GM23338 (cell line): ENCODE results near the gene PAM. TPM values are rescaled to one million over a fixed set of nuclear protein-coding genes. Genes with fewer than 3 reads are reported as not detected.

Experiments used
- ATAC-seq: fragments of 200-7000 bp; cut with Tn5 transposase; 3 replicates; pipeline ENCODE4 v1.9.1; 2020
- DNase-seq: peaks from one replicate; pipeline ENCODE4 v3.0.0-alpha.2; 2015; ENCODE audit warnings: low spot score
- H2AFZ ChIP-seq: fragments of 200-600 bp; sonication (generic); 2 replicates; pipeline ENCODE4 v1.8.0; 2016; ENCODE audit warnings: antibody characterized with exemption, mild to moderate bottlenecking, moderate library complexity
- H3F3A ChIP-seq: fragments of 200-600 bp; sonication (generic); replicated peaks from 2 replicates; pipeline ENCODE4 v1.8.0; 2017; ENCODE audit warnings: antibody characterized with exemption, mixed run types, low read depth
- H3K27ac ChIP-seq: fragments of 200-600 bp; sonication (generic); 2 replicates; pipeline ENCODE4 v1.6.1; 2016; ENCODE audit warnings: low read depth
- H3K27me3 ChIP-seq: fragments of 200-600 bp; sonication (generic); 2 replicates; pipeline ENCODE4 v1.8.0; 2016; ENCODE audit warnings: mild to moderate bottlenecking, mixed run types, moderate library complexity; ENCODE audit not compliant: insufficient read depth
- H3K36me3 ChIP-seq: fragments of 200-600 bp; sonication (generic); 2 replicates; pipeline ENCODE4 v1.8.0; 2016; ENCODE audit warnings: mild to moderate bottlenecking; ENCODE audit not compliant: insufficient read depth
- H3K4me1 ChIP-seq: fragments of 200-600 bp; sonication (generic); 2 replicates; pipeline ENCODE4 v1.8.0; 2016; ENCODE audit warnings: mild to moderate bottlenecking, moderate library complexity; ENCODE audit not compliant: insufficient read depth
- H3K4me2 ChIP-seq: fragments of 200-600 bp; sonication (generic); 2 replicates; pipeline ENCODE4 v1.7.1; 2017; ENCODE audit warnings: mixed run types
- H3K4me3 ChIP-seq: fragments of 200-600 bp; sonication (generic); 2 replicates; pipeline ENCODE4 v1.6.1; 2016; ENCODE audit warnings: mixed run types
- H3K79me2 ChIP-seq: fragments of 200-600 bp; sonication (generic); replicated peaks from 2 replicates; pipeline ENCODE4 v1.8.0; 2017; ENCODE audit warnings: mild to moderate bottlenecking; ENCODE audit not compliant: insufficient read depth
- H3K9me2 ChIP-seq: fragments of 200-600 bp; sonication (generic); 2 replicates; pipeline ENCODE4 v1.8.0; 2017; ENCODE audit not compliant: insufficient read depth
- H4K20me1 ChIP-seq: fragments of 200-600 bp; sonication (generic); replicated peaks from 2 replicates; pipeline ENCODE4 v1.8.0; 2017; ENCODE audit warnings: mild to moderate bottlenecking; ENCODE audit not compliant: insufficient read depth
- H3K27ac Mint-ChIP-seq: 2 replicates; pipeline ENCODE4 v1.8.0; 2020; ENCODE audit warnings: inconsistent platforms, mild to moderate bottlenecking, moderate library complexity, mixed read lengths
- H3K27me3 Mint-ChIP-seq: 3 replicates; pipeline ENCODE4 v1.8.0; 2022; ENCODE audit warnings: low read depth, mild to moderate bottlenecking, moderate library complexity, mixed read lengths, inconsistent platforms; ENCODE audit not compliant: insufficient read depth, poor library complexity
- H3K36me3 Mint-ChIP-seq: 3 replicates; pipeline ENCODE4 v1.8.0; 2021; ENCODE audit warnings: low read depth, mild to moderate bottlenecking, inconsistent platforms, moderate library complexity, mixed read lengths
- H3K4me1 Mint-ChIP-seq: 3 replicates; pipeline ENCODE4 v1.8.0; 2020; ENCODE audit warnings: mild to moderate bottlenecking, inconsistent platforms, mixed read lengths
- H3K4me3 Mint-ChIP-seq: 3 replicates; pipeline ENCODE4 v1.8.0; 2021; ENCODE audit warnings: moderate library complexity, mild to moderate bottlenecking, inconsistent platforms, mixed read lengths
- H3K9me3 Mint-ChIP-seq: 3 replicates; pipeline ENCODE4 v1.8.0; 2020; ENCODE audit warnings: moderate library complexity, mild to moderate bottlenecking, inconsistent platforms, mixed read lengths
- CREB1 ChIP-seq: fragments of 250-450 bp; sonication (Bioruptor Pico); IDR thresholded peaks from 2 replicates; pipeline ENCODE4 v1.5.0; 2020; ENCODE audit warnings: low read depth, mild to moderate bottlenecking, moderate library complexity
- EZH2 ChIP-seq: fragments of 200-600 bp; sonication (generic); IDR thresholded peaks from one replicate; pipeline ENCODE4 v1.8.0; 2017; ENCODE audit warnings: antibody characterized with exemption, mild to moderate bottlenecking, low read depth; ENCODE audit not compliant: unreplicated experiment
- EZH2phosphoT487 ChIP-seq: fragments of 200-600 bp; sonication (generic); IDR thresholded peaks from one replicate; pipeline ENCODE4 v1.8.1; 2018; ENCODE audit warnings: antibody characterized with exemption; ENCODE audit not compliant: unreplicated experiment
- JUNB ChIP-seq: IDR thresholded peaks from one replicate; pipeline ENCODE4 v1.6.1; 2016; ENCODE audit warnings: antibody characterized with exemption; ENCODE audit not compliant: unreplicated experiment
- NANOG ChIP-seq: IDR thresholded peaks from 2 replicates; pipeline ENCODE4 v1.6.1; 2016; ENCODE audit warnings: antibody characterized with exemption, borderline replicate concordance
- POLR2AphosphoS5 ChIP-seq: IDR thresholded peaks from 2 replicates; pipeline ENCODE4 v1.6.1; 2016; ENCODE audit warnings: antibody characterized with exemption, low read depth
- STAT1 ChIP-seq: IDR thresholded peaks from one replicate; pipeline ENCODE4 v1.6.1; 2016; ENCODE audit warnings: antibody characterized with exemption; ENCODE audit not compliant: unreplicated experiment
- ZNF114 ChIP-seq: fragments of 250-450 bp; sonication (Bioruptor Pico); IDR thresholded peaks from 2 replicates; pipeline ENCODE4 v1.5.0; 2020; ENCODE audit warnings: mild to moderate bottlenecking, moderate library complexity
- ZNF331 ChIP-seq: fragments of 250-450 bp; sonication (Bioruptor Pico); IDR thresholded peaks from 2 replicates; pipeline ENCODE4 v1.5.0; 2020; ENCODE audit warnings: low read depth, mild to moderate bottlenecking, moderate library complexity
- polyA plus RNA-seq: library from polyadenylated mRNA; unstranded; fragments of >200 nt; fragmentation: Nextera tagmentation; extraction: Ambion mirVana; gene quantifications from 2 replicates; pipeline ENCODE4 v1.2.1, GENCODE V29; 2016
- total RNA-seq: library from RNA; depleted of rRNA; stranded (reverse); fragments of >200 nt; shearing (Covaris generic); gene quantifications from 2 replicates; pipeline ENCODE4 v1.2.3, GENCODE V29; 2014
- TF ChIP-seq, protein P1 (sequence below), 2 experiments: fragments of 200-600 bp in 1 of 2; sonication (generic) in 1 of 2; conservative IDR thresholded peaks; 2 replicates each; pipeline versions ENCODE4 v1.5.1 to v1.6.1; 2016 to 2017; ENCODE audit warnings: antibody characterized with exemption in 2 of 2, low read depth in 2 of 2, mild to moderate bottlenecking in 2 of 2, moderate library complexity in 1 of 2
- TF ChIP-seq, protein P2 (sequence below): IDR thresholded peaks from 2 replicates; pipeline ENCODE4 v1.6.1; 2016; ENCODE audit warnings: antibody characterized with exemption
- TF ChIP-seq, protein P3 (sequence below): fragments of 250-450 bp; sonication (Bioruptor Pico); IDR thresholded peaks from 2 replicates; pipeline ENCODE4 v1.5.0; 2020; ENCODE audit warnings: mild to moderate bottlenecking, moderate library complexity
- TF ChIP-seq, protein P4 (sequence below): IDR thresholded peaks from one replicate; pipeline ENCODE4 v1.6.1; 2018; ENCODE audit warnings: antibody characterized with exemption; ENCODE audit not compliant: unreplicated experiment

The PAM gene
- total and polyA plus RNA-seq, 2 experiments from 2014 or later, result 33.9 to 79.4 TPM

DNA sequence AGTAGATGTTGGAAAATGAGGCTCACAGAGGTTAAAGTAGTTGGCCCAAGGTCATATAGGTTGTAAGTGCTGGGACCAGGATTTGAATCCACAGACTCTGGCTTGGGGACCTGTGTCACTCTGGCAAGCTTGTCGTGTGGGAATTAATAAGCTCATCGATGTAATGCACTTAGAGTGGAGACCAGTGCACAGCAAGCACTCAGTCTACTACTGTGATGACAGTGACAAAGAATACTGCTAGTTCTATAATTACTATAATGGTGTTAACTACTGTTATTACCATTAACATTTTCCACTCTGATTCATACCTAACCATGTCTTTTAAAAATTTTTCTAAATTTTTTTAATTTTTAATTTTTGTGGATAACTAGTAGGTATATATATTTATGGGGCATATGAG is 12.8 kb downstream of the PAM start:
- peaks cover 74% of the 10 kb centered on the region for H3K79me2 ChIP-seq
- TF ChIP-seq, protein P1, sequence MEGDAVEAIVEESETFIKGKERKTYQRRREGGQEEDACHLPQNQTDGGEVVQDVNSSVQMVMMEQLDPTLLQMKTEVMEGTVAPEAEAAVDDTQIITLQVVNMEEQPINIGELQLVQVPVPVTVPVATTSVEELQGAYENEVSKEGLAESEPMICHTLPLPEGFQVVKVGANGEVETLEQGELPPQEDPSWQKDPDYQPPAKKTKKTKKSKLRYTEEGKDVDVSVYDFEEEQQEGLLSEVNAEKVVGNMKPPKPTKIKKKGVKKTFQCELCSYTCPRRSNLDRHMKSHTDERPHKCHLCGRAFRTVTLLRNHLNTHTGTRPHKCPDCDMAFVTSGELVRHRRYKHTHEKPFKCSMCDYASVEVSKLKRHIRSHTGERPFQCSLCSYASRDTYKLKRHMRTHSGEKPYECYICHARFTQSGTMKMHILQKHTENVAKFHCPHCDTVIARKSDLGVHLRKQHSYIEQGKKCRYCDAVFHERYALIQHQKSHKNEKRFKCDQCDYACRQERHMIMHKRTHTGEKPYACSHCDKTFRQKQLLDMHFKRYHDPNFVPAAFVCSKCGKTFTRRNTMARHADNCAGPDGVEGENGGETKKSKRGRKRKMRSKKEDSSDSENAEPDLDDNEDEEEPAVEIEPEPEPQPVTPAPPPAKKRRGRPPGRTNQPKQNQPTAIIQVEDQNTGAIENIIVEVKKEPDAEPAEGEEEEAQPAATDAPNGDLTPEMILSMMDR (conservative IDR thresholded peaks at IDR 0.05; ENCODE audit: low read depth in 2 of 2), result no peak
- TF ChIP-seq, protein P2, sequence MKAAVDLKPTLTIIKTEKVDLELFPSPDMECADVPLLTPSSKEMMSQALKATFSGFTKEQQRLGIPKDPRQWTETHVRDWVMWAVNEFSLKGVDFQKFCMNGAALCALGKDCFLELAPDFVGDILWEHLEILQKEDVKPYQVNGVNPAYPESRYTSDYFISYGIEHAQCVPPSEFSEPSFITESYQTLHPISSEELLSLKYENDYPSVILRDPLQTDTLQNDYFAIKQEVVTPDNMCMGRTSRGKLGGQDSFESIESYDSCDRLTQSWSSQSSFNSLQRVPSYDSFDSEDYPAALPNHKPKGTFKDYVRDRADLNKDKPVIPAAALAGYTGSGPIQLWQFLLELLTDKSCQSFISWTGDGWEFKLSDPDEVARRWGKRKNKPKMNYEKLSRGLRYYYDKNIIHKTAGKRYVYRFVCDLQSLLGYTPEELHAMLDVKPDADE, result no peak
- no peak for TF ChIP-seq NANOG
- TF ChIP-seq EZH2, result no peak
- no peak for TF ChIP-seq JUNB
- TF ChIP-seq EZH2phosphoT487, result no peak
- TF ChIP-seq CREB1, result no peak
- TF ChIP-seq ZNF331 (CRISPR knock-in tag), result no peak
- no peak for TF ChIP-seq STAT1
- no peak for TF ChIP-seq POLR2AphosphoS5
- no peak for TF ChIP-seq ZNF114
- TF ChIP-seq, protein P3, sequence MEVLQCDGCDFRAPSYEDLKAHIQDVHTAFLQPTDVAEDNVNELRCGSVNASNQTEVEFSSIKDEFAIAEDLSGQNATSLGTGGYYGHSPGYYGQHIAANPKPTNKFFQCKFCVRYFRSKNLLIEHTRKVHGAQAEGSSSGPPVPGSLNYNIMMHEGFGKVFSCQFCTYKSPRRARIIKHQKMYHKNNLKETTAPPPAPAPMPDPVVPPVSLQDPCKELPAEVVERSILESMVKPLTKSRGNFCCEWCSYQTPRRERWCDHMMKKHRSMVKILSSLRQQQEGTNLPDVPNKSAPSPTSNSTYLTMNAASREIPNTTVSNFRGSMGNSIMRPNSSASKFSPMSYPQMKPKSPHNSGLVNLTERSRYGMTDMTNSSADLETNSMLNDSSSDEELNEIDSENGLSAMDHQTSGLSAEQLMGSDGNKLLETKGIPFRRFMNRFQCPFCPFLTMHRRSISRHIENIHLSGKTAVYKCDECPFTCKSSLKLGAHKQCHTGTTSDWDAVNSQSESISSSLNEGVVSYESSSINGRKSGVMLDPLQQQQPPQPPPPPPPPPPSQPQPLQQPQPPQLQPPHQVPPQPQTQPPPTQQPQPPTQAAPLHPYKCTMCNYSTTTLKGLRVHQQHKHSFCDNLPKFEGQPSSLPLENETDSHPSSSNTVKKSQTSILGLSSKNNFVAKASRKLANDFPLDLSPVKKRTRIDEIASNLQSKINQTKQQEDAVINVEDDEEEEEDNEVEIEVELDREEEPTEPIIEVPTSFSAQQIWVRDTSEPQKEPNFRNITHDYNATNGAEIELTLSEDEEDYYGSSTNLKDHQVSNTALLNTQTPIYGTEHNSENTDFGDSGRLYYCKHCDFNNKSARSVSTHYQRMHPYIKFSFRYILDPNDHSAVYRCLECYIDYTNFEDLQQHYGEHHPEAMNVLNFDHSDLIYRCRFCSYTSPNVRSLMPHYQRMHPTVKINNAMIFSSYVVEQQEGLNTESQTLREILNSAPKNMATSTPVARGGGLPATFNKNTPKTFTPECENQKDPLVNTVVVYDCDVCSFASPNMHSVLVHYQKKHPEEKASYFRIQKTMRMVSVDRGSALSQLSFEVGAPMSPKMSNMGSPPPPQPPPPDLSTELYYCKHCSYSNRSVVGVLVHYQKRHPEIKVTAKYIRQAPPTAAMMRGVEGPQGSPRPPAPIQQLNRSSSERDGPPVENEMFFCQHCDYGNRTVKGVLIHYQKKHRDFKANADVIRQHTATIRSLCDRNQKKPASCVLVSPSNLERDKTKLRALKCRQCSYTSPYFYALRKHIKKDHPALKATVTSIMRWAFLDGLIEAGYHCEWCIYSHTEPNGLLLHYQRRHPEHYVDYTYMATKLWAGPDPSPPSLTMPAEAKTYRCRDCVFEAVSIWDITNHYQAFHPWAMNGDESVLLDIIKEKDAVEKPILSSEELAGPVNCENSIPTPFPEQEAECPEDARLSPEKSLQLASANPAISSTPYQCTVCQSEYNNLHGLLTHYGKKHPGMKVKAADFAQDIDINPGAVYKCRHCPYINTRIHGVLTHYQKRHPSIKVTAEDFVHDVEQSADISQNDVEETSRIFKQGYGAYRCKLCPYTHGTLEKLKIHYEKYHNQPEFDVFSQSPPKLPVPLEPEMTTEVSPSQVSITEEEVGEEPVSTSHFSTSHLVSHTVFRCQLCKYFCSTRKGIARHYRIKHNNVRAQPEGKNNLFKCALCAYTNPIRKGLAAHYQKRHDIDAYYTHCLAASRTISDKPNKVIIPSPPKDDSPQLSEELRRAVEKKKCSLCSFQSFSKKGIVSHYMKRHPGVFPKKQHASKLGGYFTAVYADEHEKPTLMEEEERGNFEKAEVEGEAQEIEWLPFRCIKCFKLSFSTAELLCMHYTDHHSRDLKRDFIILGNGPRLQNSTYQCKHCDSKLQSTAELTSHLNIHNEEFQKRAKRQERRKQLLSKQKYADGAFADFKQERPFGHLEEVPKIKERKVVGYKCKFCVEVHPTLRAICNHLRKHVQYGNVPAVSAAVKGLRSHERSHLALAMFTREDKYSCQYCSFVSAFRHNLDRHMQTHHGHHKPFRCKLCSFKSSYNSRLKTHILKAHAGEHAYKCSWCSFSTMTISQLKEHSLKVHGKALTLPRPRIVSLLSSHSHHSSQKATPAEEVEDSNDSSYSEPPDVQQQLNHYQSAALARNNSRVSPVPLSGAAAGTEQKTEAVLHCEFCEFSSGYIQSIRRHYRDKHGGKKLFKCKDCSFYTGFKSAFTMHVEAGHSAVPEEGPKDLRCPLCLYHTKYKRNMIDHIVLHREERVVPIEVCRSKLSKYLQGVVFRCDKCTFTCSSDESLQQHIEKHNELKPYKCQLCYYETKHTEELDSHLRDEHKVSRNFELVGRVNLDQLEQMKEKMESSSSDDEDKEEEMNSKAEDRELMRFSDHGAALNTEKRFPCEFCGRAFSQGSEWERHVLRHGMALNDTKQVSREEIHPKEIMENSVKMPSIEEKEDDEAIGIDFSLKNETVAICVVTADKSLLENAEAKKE (CRISPR knock-in tag), result no peak
- TF ChIP-seq, protein P4, sequence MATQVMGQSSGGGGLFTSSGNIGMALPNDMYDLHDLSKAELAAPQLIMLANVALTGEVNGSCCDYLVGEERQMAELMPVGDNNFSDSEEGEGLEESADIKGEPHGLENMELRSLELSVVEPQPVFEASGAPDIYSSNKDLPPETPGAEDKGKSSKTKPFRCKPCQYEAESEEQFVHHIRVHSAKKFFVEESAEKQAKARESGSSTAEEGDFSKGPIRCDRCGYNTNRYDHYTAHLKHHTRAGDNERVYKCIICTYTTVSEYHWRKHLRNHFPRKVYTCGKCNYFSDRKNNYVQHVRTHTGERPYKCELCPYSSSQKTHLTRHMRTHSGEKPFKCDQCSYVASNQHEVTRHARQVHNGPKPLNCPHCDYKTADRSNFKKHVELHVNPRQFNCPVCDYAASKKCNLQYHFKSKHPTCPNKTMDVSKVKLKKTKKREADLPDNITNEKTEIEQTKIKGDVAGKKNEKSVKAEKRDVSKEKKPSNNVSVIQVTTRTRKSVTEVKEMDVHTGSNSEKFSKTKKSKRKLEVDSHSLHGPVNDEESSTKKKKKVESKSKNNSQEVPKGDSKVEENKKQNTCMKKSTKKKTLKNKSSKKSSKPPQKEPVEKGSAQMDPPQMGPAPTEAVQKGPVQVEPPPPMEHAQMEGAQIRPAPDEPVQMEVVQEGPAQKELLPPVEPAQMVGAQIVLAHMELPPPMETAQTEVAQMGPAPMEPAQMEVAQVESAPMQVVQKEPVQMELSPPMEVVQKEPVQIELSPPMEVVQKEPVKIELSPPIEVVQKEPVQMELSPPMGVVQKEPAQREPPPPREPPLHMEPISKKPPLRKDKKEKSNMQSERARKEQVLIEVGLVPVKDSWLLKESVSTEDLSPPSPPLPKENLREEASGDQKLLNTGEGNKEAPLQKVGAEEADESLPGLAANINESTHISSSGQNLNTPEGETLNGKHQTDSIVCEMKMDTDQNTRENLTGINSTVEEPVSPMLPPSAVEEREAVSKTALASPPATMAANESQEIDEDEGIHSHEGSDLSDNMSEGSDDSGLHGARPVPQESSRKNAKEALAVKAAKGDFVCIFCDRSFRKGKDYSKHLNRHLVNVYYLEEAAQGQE, result no peak
- no peak for DNase-seq

More for the DNA sequence above, 12.8 kb downstream of the PAM start:
- Mint-ChIP-seq H3K4me3 (no peak overlapping the region), H3K36me3 (no peaks in the 10 kb centered on the region), H3K27ac (no peak overlapping the region), H3K27me3 (no peaks in the 10 kb centered on the region), H3K4me1 (peaks cover 27% of the 10 kb centered on the region), H3K9me3 (no peaks in the 10 kb centered on the region)
- Histone ChIP-seq H3K9me2 (no peaks in the 10 kb centered on the region), H3K27me3 (no peaks in the 10 kb centered on the region), H3K4me1 (peaks cover 40% of the 10 kb centered on the region), H3K27ac (no peak overlapping the region), H3K4me3 (no peak overlapping the region), H3K36me3 (no peaks in the 10 kb centered on the region), H3K4me2 (no peak overlapping the region), H3F3A (no peaks in the 10 kb centered on the region), H4K20me1 (no peaks in the 10 kb centered on the region; the same call in 1 of the 2 replicates), H2AFZ (no peak overlapping the region)
- ATAC-seq, result no peak
